HepG2 (cell line): ENCODE results near the gene B4GALT4. TPM values are rescaled to one million over a fixed set of nuclear protein-coding genes. Genes with fewer than 3 reads are reported as not detected.

Experiments
- ARHGAP35 ChIP-seq: sonication (generic); formaldehyde crosslinking; IDR thresholded peaks from 2 replicates; pipeline ENCODE4 v1.9.0; 2022; ENCODE audit warnings: mild to moderate bottlenecking, inconsistent platforms, moderate library complexity, missing genetic modification reagents, borderline replicate concordance
- DDIT3 ChIP-seq: sonication (generic); formaldehyde crosslinking; IDR thresholded peaks from 2 replicates; pipeline ENCODE4 v1.4.0; 2020; ENCODE audit warnings: mild to moderate bottlenecking, missing genetic modification reagents
- HMGXB4 ChIP-seq, 2 experiments: sonication (generic) in 1 of 2; formaldehyde crosslinking in 1 of 2; IDR thresholded peaks; 2 replicates each; pipeline versions ENCODE4 v1.4.0 to v1.6.1; 2018 to 2020; ENCODE audit warnings: missing genetic modification reagents in 2 of 2, borderline replicate concordance in 1 of 2, low read depth in 1 of 2, mild to moderate bottlenecking in 1 of 2, missing biosample characterization in 1 of 2
- HNF1A ChIP-seq, 2 experiments: sonication (generic) in 1 of 2; formaldehyde crosslinking in 1 of 2; IDR thresholded peaks; 2 replicates each; pipeline versions ENCODE4 v1.4.0 to v1.6.1; 2016 to 2020; ENCODE audit warnings: borderline replicate concordance in 1 of 2, low read depth in 1 of 2, mild to moderate bottlenecking in 1 of 2, missing genetic modification reagents in 1 of 2
- PREB ChIP-seq: sonication (generic); formaldehyde crosslinking; IDR thresholded peaks from 2 replicates; pipeline ENCODE4 v1.4.0; 2020; ENCODE audit warnings: missing genetic modification reagents
- polyA plus RNA-seq, 8 experiments: library from polyadenylated mRNA; depleted of rRNA in 3 of 8; stranded (reverse) in 7 of 8; unstranded in 1 of 8; fragments of >200 nt; fragmentation: Illumina TruSeq in 4 of 8; extraction: Trizol in 4 of 8; gene quantifications; 2 replicates each; pipeline versions ENCODE4 v1.2.1 to v1.2.3, GENCODE V29; 2011 to 2016; ENCODE audit warnings: low read depth in 4 of 8, missing spikeins in 1 of 8, mixed read lengths in 1 of 8; ENCODE audit not compliant: insufficient read depth in 1 of 8
- total RNA-seq, 5 experiments: library from RNA; depleted of rRNA; stranded (reverse); fragments of >200 nt; fragmentation: Illumina TruSeq; extraction: Trizol; gene quantifications; 2 replicates each; pipeline ENCODE4 v1.2.3, GENCODE V29; 2016; ENCODE audit warnings: low read depth in 1 of 5

Gene B4GALT4
- total and polyA plus RNA-seq, 2 of the 13 experiments (the other 11 are each of a cell fraction or from before 2014, with no cell fraction given) = 16.9 to 29.0 TPM

- TF ChIP-seq HNF1A (IDR thresholded peaks at IDR 0.05; ENCODE audit: low read depth) (no peak), HNF1A (CRISPR knock-in tag; IDR thresholded peaks at IDR 0.05; ENCODE audit: borderline replicate concordance) (no peak), PREB (no peak), ARHGAP35 (CRISPR knock-in tag) (no peak), DDIT3 (CRISPR knock-in tag) (no peak), HMGXB4 (CRISPR knock-in tag; IDR thresholded peaks at IDR 0.05; ENCODE audit: borderline replicate concordance in 1 of 2, low read depth in 1 of 2) (no peak)
These were observed 33.2 kb downstream of the B4GALT4 start (continued) for GRCh38 chr3:119207512-119207875.
